Hematopoietic multipotent progenitor cell treated with erythropoietin and hydrocortisone succinate and interleukin-3 and kit ligand, for 6 days (in vitro differentiated cells): ENCODE measurements around the gene KBTBD3.
A peak's percentile ranks its signal among the peaks of the same experiment; 100 is the strongest.

Experiments used
- DNase-seq: peaks from one replicate; pipeline ENCODE4 v3.0.0-alpha.2; 2015

The KBTBD3 gene

GRCh38 chr11:106076919-106077608 is at the start of gene KBTBD3:
TSS of gene KBTBD3 (minus strand) at chr11:106077347. CDS start at chr11:106059097, 18,250 bp downstream.
- peak; percentile 99 for DNase-seq

GRCh38 chr11:106121570-106122320 is 44.6 kb upstream of the KBTBD3 start:
- no peak for DNase-seq

- no peak for DNase-seq
Measured at GRCh38 chr11:106105986-106106385, 28.8 kb upstream of the KBTBD3 start.

GRCh38 chr11:106101819-106102218 is 24.7 kb upstream of the KBTBD3 start:
- no peak for DNase-seq

GRCh38 chr11:106101370-106101769 is 24.2 kb upstream of the KBTBD3 start:
- DNase-seq = no peak

- DNase-seq = no peak
Measured at GRCh38 chr11:106098893-106099553, 21.9 kb upstream of the KBTBD3 start.

- DNase-seq = no peak
Measured at GRCh38 chr11:106092446-106092845, 15.3 kb upstream of the KBTBD3 start.

GRCh38 chr11:106091480-106092123 is 14.5 kb upstream of the KBTBD3 start:
- DNase-seq = no peak

GRCh38 chr11:106088896-106089295 is 11.7 kb upstream of the KBTBD3 start:
- no peak for DNase-seq

- DNase-seq = peak; percentile 80
Measured at GRCh38 chr11:106087815-106088435, 10.8 kb upstream of the KBTBD3 start.

GRCh38 chr11:106086850-106087249 is 9.7 kb upstream of the KBTBD3 start:
- no peak for DNase-seq

GRCh38 chr11:106086135-106086534 is 9.0 kb upstream of the KBTBD3 start:
- DNase-seq = no peak

GRCh38 chr11:106082096-106082495 is 4.9 kb upstream of the KBTBD3 start:
- DNase-seq = no peak

- DNase-seq = peak; percentile 63
Measured at GRCh38 chr11:106077609-106078455, 685 bp upstream of the KBTBD3 start, which contains the start of gene AASDHPPT. TSS of gene AASDHPPT (plus strand) at chr11:106077662. CDS start at chr11:106077711, 49 bp downstream.

- DNase-seq = peak; percentile 25
Measured at GRCh38 chr11:106076171-106076918, 802 bp downstream of the KBTBD3 start.

- DNase-seq = no peak
Measured at GRCh38 chr11:106072804-106073203, 4.3 kb downstream of the KBTBD3 start.

- no peak for DNase-seq
Measured at GRCh38 chr11:106070606-106071005, 6.5 kb downstream of the KBTBD3 start.

GRCh38 chr11:106063009-106063408 is 14.1 kb downstream of the KBTBD3 start:
- DNase-seq = no peak

- no peak for DNase-seq
Measured at GRCh38 chr11:106061954-106062949, 14.9 kb downstream of the KBTBD3 start.
